Measurements from ENCODE around the gene PRPS1L1. TPM values are rescaled to one million over a fixed set of nuclear protein-coding genes. Genes with fewer than 3 reads are reported as not detected.

Gene PRPS1L1
- total RNA-seq, 1 donor from 2014 or later = not detected

DNA sequence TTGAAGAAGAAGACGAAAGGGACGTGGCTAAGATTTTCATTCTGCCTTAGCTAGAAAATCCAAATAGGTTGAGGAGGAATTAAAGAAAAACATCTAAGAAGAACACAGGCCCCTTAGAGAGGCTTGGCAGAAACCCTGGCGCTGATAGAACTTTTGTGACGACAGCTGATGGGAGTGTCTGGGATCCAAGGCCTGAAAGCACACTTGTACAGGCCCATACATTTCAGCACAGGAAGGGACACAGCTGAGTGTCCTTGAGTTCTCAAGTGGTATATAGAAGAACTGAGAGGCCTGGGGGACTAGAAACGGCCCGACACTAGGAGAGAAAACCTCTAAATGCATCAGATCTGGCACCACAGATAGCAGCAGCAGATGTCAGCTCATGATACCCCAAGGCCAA is 39.5 kb downstream of the PRPS1L1 start:
- Histone ChIP-seq H3K4me3 (ENCODE audit: low read depth, low read length) (no peak overlapping the region), H3K36me3 (ENCODE audit: control insufficient read depth, insufficient read depth, low read length) (no peaks in the 10 kb centered on the region), H3K27me3 (ENCODE audit: control insufficient read depth, insufficient read depth, low read length) (no peaks in the 10 kb centered on the region)
- DNase-seq (ENCODE audit: low read depth) = no peak
- TF ChIP-seq, protein P1, sequence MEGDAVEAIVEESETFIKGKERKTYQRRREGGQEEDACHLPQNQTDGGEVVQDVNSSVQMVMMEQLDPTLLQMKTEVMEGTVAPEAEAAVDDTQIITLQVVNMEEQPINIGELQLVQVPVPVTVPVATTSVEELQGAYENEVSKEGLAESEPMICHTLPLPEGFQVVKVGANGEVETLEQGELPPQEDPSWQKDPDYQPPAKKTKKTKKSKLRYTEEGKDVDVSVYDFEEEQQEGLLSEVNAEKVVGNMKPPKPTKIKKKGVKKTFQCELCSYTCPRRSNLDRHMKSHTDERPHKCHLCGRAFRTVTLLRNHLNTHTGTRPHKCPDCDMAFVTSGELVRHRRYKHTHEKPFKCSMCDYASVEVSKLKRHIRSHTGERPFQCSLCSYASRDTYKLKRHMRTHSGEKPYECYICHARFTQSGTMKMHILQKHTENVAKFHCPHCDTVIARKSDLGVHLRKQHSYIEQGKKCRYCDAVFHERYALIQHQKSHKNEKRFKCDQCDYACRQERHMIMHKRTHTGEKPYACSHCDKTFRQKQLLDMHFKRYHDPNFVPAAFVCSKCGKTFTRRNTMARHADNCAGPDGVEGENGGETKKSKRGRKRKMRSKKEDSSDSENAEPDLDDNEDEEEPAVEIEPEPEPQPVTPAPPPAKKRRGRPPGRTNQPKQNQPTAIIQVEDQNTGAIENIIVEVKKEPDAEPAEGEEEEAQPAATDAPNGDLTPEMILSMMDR (IDR thresholded peaks at IDR 0.05; ENCODE audit: insufficient read depth, low read length, poor library complexity, severe bottlenecking) = no peak

DNA sequence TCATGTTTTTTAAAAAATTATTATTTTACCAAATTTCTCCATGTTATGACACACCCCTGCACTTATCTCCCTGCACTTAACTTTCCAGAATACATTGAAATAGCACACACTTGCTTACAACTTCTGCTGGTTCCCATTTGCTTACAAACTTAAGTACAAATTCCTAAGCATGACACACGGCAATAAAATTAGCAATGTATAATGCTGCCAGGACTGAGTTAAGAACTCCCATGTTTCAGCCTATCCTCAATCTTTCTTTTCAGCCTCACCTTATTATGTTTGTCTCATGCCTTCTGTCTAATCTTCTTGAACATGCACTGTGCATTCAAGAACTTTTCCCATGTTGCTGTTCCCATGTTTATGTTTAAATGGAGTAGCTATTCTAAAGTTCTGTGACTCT is 40.8 kb downstream of the PRPS1L1 start:
- no peaks in the 10 kb centered on the region for H3K27me3 ChIP-seq (ENCODE audit: control insufficient read depth, insufficient read depth, low read length)
- TF ChIP-seq, protein P1 (IDR thresholded peaks at IDR 0.05; ENCODE audit: insufficient read depth, low read length, poor library complexity, severe bottlenecking) = no peak
- H3K4me3 ChIP-seq (ENCODE audit: low read depth, low read length) = no peak overlapping the region
- DNase-seq (ENCODE audit: low read depth) = peak; percentile 44
- no peaks in the 10 kb centered on the region for H3K36me3 ChIP-seq (ENCODE audit: control insufficient read depth, insufficient read depth, low read length)

DNA sequence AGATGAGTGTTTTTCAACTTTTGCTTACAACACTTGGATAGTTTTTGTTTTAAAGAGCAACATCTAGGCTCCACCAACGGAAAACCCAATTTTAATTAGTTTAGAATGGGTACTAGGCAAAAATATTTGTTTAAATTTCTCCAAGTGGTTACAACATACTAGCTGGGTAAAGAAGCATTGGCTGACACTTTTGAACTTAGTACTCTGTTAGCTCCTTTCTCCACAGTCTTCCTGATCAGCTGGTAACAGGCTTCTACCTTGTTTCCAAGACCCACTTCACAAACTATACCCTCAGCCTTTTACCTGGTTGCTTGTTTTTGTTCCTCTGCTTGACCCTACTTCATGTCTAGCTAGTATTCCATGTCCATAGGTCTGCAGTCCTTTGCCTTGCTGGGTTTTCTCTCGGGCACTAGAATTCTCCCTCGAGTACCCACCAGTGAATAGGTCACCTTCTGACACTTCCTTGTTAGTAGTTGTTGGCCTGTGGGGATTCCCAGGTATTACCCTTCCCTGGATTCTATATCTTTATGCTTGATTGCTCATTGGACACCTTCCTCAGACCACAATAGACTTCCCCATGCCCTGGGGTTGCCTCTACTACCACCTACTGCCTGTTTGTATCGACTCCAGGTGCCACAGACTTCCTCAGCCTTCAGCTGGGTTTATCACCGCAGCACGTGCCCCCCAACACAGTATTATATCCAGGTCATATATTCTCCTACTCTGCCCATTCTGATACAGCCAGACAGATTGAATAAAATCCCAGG is 42.0 kb downstream of the PRPS1L1 start:
- Histone ChIP-seq H3K36me3 (ENCODE audit: control insufficient read depth, insufficient read depth, low read length) (no peaks in the 10 kb centered on the region), H3K27me3 (ENCODE audit: control insufficient read depth, insufficient read depth, low read length) (no peaks in the 10 kb centered on the region), H3K4me3 (ENCODE audit: low read depth, low read length) (no peak overlapping the region)
- no peak for DNase-seq (ENCODE audit: low read depth)
- TF ChIP-seq, protein P1 (IDR thresholded peaks at IDR 0.05; ENCODE audit: insufficient read depth, low read length, poor library complexity, severe bottlenecking) = peak; percentile 13

DNA sequence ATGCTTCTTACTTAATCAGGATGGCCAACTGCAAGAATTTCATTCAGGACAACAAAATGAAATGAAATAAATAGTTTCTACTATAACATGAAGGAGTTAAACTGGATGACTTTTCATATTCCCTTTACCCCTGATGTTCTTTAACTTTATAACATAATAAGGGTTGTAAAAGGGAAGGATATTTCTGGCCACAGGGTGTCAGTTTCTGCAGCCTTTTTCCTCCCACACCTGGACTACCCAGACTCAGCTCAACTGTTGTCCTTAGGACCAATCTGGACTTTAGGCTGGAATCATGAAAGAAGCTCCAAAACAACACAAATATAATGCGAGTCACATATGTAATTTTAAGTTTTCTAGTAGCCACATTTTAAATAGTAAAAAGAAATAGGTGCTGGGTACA is 43.4 kb downstream of the PRPS1L1 start:
- Histone ChIP-seq H3K27me3 (ENCODE audit: control insufficient read depth, insufficient read depth, low read length) (no peaks in the 10 kb centered on the region), H3K4me3 (ENCODE audit: low read depth, low read length) (no peak overlapping the region), H3K36me3 (ENCODE audit: control insufficient read depth, insufficient read depth, low read length) (no peaks in the 10 kb centered on the region)
- DNase-seq (ENCODE audit: low read depth) = no peak
- TF ChIP-seq, protein P1 (IDR thresholded peaks at IDR 0.05; ENCODE audit: insufficient read depth, low read length, poor library complexity, severe bottlenecking) = no peak

DNA sequence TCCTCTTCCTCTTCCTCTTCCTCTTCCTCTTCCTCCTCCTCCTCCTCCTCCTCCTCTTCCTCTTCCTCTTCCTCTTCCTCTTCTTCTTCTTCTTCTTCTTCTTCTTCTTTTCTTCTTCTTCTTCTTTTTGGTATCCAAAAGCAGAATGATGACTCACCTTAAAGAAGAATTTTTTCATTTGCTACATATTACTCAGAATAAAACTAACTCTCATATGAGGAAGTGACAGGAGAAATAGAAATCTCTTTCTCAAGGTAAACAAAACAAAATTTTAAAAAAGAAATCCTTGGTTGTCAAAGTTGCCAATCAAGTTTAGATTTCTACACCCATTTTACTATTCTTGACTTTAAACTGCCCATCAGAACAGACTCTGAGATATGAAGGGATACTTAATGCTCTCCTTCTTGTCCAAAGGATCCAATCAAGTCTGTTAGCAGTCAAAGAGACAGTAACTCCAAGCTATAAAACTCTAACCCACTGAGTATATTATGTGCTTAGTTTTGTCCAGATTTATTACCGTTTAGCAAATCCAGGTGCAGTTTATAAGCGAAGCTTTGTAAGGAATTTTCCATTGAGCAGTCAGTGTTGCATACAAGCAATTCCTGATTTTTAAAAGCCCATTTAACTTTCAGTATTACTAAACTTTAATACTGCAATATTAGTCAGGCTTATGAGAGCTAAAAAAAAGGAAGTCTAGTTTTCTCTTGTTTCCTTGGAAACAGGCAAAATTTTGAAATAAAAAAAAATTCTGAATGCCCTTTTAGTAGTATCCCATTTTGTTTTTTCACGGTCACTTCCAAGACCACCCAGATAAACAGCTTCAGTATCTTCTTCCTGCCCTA is 44.2 kb downstream of the PRPS1L1 start:
- TF ChIP-seq, protein P1 (IDR thresholded peaks at IDR 0.05; ENCODE audit: insufficient read depth, low read length, poor library complexity, severe bottlenecking) = no peak
- no peak overlapping the region for H3K4me3 ChIP-seq (ENCODE audit: low read depth, low read length)
- no peak for DNase-seq (ENCODE audit: low read depth)
- H3K27me3 ChIP-seq (ENCODE audit: control insufficient read depth, insufficient read depth, low read length) = no peaks in the 10 kb centered on the region
- H3K36me3 ChIP-seq (ENCODE audit: control insufficient read depth, insufficient read depth, low read length) = no peaks in the 10 kb centered on the region

Measured in kidney epithelial cell (primary cell).